CD4-positive, alpha-beta T cell treated with Interleukin-17A for 1 hour (primary cell): ENCODE measurements around the gene FNBP1L.
"Not testable (repeated sequence)": the region's sequence is repeated elsewhere in the genome, so short reads cannot be mapped to it uniquely, and the experiment has no call there.

Experiments used
- DNase-seq: peaks from one replicate; pipeline ENCODE4 v3.0.0-alpha.2; 2020

Gene FNBP1L

DNA sequence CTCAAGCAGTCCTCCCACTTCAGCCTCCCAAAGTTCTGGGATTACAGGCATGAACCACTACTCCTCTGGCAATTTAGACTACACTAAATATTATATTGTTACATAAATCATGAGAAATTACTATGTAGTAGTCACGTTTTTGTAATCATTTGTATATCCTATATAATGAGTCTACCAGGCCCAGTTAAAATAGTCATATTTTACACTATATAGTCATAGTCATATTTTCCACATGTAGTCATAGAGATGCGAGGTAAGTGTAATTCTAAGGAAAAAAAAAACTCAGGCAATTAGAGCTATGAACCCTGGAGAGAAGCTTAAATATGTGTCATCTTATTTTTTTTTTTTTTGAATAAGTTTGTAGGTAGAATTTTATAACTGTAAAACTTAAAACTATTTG is 90.0 kb downstream of the FNBP1L start:
- DNase-seq, result no peak

DNA sequence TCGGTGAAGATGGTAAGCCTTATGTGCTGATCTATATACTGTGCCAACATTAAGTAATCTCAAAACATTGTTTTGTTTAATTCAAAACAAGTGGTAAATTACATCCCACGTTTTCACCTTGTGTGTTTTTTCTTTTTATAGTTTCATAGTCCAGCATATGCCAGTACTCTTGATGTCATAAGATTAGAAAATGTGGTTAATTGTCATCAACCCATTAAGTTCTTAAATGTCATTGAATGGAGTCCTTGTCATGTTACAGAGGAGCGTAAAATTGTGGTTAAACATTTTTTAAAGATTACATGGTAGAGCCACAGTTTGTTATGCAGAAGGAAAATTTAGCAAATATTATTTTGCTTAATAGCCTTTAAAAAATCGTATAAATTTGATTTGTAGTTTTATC is 93.1 kb downstream of the FNBP1L start:
- DNase-seq, result no peak

DNA sequence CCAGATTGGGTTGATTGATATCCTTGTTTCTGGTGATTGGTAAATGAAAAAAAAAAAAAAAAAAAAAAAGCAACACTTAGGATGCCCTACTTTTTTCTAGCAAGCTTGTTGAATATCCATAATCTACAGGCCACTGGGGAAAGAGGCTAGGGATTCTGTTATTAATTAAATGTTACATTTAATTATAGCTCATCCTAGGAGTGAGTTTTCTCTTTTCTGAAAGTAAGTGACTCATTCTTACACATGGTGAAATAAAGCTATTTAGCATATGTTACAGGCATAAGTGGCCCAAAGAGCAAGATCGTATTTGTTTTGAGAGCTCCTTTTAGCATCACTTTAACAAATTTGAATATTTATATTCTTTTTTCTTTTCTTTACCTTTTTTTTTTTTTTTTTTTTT is 94.5 kb downstream of the FNBP1L start:
- no peak for DNase-seq

DNA sequence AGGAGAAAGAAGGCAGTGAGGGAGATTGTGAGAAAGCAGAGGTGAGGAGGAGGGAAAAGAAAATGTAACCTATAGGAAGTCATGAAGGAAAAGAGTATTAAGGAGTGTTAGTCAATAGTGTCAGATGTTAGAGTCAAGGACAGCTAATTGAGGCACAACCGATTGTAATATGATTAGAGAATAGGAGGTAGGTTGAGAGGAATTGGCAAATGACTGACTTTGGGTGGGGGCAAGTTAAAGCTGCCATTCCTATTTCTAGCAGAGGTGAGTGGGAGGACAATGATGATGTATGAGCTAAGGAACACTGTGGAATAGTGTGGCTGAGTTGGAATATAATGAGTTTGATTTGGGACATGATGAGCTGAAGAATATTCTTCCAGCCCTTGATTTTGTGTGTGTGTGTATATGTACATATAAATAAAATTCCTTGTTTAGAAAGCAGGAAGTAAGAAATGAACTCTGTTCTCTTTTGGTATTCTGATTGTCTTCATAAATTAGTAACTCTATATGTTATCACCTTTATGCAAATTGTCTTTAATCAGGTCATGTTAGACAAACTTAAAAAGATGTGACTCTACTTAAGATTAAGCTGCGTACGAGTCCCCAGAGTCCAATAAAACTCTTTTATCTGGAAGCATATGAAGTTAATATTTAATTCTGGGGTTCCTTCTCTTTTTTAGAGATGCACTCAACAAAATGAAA is 98.4 kb downstream of the FNBP1L start:
- no peak for DNase-seq

DNA sequence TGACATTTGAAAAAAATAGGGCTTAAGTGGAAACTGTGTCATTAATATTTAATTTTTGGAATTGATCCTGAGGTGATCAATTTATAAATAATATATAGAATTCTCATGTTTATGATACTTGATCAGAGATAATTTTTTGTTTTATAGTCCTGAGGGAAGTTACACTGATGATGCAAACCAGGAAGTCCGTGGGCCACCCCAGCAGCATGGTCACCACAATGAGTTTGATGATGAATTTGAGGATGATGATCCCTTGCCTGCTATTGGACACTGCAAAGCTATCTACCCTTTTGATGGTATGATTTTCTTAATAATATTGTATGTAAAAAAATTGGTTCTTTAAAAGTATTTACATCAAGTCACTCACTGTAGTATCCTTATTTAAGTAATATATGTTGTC is 101.2 kb downstream of the FNBP1L start:
- no peak for DNase-seq

DNA sequence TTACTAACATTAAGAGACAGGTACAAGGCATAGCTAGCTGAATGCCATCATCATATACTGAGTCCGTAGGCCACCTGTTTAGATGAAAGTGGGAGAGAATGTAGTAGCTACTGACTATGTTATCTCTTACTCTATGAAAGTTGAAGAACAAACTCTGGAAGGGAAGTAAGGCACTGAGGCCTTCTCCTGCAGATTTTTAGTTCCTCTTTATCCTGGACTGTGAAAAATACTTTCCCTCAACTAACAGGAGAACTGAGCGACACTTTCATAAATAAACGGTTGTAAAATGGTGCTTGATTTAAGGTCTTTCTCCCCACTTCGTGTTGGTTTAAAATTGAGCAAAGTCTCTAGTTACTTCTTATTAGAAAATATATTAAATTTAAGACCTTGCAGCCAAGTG is 101.9 kb downstream of the FNBP1L start:
- no peak for DNase-seq

DNA sequence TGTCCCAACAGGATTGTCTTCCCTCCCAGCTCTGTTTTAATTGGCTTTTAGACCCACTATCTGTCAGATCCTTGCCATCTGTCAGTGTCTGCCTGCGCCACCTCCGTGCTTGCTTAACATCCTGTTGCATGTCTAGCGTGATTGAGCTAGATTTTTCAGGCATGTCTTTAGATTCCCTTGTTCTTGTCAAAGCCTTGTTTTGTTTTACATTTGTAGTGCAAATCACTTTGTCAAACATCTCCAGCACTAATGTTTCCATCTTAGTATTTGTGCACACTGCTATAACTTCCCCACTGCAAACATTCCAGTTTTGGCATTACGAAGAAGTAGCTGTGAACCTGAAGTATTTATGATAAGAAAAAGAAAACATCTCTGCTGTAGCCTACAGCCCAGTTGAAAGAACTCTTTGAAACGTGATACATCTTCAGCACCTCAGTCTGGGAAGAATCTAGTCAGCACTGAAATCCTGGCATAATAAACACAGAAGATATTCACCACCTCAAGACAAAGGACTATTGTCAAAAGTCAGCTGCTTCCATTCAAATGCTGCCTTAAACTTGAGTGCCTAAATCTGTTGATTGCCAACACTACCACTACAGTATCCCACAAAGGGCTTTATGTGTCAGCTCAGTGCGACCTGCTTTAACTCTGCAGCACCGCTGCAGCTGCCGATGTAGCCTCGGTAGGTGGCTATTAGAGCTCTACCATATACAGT is 105.0 kb downstream of the FNBP1L start:
- no peak for DNase-seq

DNA sequence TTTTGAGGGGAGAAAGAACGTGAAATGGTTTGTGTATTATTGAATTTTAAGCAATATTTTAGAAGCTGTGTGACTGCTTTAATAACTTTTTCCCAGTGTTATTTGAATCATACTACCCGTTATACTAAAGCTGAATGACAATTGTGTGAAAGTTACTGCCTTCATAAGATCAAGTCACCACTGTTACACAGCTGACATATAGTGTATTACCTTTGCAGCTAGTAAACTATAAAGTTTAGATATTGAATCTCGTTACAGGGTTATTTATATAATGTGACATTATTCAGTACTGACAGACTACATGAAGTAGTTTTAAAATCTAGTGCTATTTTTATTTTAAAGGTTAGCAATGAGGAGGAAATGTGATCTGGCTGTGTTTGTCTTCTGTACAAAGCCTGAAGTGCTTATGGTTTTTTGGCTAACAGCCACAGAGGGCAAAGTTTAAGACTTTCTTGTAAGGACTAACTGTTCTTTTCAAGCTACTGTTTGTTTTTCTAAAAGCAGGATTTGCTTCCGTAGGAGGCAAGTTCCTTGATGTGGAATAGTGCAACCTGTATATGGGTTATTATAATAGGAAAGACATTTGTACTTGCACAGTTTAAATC is 106.1 kb downstream of the FNBP1L start:
- DNase-seq, result not testable (repeated sequence)

DNA sequence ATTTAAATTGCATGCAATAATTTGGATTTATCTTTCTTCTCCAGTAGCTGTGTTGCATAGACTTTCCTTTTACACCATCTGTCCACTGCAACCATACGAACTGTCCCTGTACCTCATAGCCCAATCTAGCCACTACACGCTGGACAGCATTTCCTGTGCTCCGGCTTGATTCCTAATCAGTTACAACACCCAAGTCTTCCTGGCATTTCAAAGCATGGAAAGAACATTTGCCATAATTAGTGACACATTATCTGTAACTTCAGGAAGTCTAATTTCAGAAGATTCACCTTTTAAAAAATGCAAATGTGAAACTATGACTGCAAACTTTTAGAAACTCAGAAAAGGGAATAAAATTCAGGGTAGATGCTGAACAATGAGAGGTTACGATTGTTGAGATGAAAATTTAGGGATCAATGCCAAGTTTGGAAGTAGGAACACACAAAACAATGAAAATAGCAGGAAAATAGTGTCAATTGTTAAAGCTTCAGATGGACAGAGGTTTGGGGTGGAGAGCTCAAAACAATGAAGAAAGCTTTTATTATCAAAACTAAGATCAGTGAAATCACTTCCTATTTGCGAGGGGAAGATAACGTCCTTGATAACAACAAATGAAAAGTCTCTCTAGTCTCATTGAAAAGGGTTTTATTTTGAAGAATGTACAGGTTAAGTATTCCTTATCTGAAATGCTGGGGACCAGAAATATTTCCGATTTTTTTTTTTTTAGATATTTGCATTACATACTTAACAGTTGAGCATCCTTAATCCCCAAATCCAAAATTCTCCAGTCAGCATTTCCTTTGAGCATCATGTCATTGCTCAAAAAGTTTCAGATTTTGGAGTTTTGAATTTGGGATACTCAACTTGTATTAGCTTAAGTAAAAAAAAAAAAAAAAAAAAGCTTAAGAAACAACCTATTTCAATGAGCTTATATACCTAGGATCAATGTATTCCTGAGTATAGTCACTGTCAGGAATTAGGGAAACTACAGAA is 107.3 kb downstream of the FNBP1L start:
- DNase-seq, result no peak

DNA sequence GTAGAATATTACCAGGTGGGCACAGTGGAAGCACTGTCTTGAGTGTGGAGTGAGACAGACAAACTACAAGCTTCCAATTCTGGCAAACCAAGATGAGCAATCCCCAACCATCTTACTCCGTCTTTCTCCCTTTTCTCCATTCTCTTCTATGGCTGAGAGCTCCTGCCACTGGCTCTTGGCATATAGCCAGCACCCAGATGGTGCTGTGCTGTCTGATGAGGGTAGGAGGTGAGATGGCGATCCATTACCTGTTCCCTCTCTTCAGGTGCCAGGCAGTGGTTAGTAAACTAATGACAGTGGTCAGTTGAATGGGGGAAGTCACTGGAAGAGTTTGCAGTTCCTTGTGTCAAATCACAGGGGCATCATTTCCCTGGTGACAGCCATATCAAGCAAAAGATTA is 108.4 kb downstream of the FNBP1L start:
- DNase-seq, result no peak

DNA sequence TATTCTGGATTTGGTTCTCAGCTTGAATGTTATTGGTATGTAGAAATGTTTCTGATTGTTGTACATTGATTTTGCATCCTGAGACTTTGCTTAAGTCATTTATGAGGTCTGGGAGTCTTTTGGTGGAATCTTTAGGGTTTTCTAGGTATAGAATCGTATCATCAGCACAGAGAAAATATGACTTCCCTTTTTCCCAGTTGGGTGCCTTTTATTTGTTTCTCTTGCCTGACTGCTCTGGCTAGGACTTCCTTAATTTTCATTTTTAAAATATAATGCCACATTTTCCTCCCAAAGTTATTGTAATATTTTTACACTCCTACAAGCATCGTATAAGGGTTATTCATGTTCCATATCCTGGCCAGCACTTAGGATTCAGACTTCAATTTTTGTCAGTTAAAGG is 111.1 kb downstream of the FNBP1L start:
- no peak for DNase-seq

DNA sequence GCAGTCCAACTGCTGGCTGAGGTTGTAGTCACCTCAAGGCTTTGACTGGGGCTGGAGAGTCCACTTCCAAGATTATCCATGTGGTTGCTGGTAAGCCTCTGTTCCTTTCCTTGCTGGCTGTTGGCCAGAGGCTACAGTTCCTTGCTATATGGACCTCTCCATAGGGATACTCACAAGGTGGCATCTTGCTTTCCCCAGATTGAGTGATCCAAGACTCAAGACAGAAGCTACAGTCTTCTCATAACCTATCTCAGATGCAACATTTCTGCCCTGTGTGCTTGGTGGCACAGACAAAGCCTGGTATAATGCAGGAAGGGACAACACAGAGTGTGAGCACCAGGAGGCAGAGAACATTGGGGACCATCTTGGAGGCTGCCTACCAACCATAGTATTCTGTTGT is 111.8 kb downstream of the FNBP1L start:
- no peak for DNase-seq

DNA sequence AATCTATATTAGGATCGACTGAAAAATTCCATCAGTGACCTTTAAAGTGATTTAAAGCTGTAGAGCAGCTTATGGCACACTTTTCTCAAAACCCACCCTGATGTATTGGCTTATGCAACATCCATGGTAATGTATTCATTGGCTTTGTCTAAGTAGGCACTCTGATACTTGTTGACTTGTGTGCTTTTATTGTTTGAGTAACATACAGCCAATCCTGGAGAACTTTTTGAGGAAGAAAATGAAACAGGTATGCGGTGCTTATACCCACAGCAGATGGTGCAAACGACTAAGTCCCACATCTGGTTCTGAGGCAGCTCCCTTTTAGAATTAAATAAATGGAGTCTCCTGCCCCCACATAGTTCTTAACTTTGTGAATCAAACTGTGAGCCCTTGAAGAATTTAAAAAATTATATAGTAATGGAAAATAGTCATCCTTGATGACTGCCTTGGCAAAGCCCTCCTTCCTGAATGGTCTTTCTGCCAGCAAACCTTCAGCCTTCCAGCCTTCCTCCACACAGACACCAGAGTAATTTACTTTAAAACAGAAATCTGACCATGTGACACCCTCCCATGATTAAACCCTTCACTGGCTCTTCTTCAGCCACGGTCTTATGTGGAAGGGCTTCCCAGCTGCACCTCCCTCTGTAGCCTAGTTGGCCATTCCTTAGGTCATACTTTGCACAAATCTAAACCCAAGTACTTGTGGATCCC is 117.7 kb downstream of the FNBP1L start:
- DNase-seq, result no peak

DNA sequence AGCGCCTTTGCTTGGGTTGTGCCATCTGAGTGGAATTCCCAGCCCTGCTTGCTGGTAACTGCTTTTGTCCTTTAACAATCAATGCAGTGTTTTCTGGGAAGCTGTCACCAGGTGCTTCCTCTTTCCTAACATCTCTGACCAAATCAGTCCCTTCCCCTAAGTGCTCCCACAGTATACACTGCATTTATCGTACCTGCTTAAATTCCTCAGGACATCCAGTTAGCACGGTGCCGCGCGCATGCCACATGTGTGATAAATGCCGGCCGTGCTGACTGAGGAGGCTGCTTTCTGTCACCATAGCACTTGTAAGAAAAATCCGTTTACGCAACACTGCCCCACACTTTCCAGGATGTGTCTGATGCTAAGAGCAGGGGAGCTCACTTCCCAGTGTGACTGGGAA is 118.3 kb downstream of the FNBP1L start:
- DNase-seq, result no peak

DNA sequence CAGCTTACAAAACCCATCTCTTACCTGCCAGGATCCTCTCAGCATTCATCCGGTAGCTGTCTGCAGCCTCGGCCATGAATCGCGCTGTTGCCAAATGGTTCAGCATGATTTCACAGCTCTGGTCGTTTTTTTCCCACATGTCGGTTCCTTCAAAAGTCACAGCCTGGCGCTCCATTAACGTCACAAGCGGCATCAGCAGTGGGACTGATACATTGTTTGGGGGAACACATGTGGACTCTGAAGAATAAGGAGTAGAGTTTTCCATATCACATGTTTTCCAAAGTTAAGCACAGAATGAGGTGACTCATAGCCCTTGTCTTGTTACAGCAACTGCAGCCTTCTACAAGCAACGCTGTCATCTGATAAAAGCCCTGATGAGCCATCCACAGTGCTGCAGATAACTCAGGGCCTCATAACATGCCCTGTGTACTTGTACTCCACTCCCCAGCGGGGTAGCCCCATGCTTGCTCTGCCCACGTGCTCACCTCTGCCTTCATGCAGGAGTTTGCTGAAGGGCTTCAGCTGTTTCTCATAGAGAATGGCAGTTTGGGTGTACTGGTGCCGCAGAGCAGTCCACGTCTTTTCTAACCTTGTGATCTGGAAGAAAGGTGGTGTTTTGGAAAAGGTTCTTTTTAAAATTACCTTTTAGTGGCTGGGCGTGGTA is 119.5 kb downstream of the FNBP1L start:
- no peak for DNase-seq

DNA sequence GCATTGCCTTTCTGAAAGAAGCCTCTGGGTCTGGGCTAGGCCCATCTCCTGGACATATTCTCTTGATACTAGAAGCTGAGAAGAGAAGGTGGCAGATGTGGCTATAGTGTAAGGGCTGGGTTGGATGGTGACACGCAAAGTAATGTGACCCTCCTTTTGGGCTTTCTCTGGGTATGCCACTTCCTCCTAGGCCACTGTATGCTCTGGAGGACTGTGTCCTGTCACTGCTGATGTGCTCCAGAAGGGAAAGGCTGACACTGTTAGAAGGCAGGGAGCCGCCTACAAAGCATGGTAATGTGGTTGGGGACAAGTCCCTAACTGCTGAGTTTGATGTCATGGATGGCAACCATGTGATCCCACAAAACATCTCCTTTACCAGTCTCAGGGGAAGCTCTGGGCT is 121.6 kb downstream of the FNBP1L start:
- DNase-seq, result no peak

DNA sequence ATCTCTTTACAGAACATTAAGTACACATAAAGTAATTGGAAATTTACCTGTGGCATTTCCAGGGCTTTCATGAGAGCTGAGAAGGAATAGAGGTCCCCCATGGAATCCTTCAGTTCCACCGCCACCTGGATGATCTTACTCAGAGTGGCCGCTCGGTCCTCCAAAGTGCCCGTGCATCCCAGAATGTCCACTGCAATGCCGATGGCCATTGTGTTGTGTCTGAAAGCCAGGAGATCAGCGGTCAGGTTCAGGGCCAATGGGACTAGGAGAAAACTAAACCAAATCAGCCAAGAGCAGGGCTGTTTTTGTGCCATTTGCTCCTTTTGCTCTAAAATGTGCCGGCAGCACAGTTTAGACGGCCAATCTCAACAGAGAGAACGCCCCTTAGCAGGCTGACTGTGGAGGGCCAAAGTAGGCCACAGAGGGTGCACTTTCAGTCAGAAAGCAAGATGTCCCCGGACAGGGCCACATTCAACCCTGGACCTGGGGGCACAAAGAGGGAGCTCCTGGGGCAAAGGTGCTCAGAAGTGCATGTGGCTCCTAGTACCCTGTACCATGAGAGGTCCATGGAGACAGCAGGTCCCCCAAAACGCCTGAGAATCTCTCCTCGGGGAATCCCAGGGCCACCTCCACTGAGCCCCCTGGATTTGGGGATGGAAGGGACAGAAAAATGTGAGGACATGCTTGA is 123.8 kb downstream of the FNBP1L start:
- DNase-seq, result no peak

DNA sequence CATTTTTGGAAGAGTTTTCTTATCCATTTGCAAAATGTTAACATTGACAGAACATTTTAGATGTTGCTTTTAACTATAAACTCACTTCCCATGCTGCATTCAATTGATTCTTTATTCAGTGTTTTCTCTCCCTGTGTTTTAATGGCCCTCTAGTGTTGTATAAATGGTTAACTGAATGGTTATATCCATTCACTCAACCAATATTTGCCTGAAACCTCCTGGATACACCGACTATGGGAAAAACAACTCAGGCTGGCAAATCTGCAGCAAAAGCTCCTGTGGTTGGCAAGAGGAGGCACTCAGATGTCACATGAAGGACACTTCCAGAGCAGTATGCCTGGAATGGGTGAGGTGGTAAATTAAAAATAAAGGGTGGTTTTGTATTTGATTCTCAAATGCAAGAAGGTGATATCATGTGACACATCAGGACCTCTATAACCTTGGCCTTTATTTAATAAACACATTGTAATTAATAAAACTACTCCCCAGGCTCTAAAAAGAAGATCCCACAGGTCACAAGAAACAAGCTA is 126.1 kb downstream of the FNBP1L start:
- DNase-seq, result no peak

DNA sequence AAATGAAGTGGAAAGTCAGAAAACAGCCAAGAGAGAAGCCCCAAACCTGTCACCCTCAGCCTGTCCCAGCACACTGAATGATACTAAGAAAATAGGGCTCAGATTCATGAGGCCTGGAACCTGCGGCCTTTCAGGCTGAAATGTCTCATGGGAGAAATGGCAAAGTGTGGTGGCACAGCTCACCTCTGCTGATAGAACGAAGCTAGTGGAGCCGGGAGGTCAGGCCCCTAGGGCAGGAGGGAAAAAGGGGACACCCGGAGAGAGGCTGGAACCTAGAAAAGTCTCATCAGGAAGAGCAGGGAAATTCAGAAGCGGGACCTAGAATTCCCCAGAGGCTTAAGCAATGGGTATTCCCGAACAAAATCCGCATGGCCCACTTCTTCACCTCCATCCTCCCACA is 126.6 kb downstream of the FNBP1L start:
- DNase-seq, result no peak

DNA sequence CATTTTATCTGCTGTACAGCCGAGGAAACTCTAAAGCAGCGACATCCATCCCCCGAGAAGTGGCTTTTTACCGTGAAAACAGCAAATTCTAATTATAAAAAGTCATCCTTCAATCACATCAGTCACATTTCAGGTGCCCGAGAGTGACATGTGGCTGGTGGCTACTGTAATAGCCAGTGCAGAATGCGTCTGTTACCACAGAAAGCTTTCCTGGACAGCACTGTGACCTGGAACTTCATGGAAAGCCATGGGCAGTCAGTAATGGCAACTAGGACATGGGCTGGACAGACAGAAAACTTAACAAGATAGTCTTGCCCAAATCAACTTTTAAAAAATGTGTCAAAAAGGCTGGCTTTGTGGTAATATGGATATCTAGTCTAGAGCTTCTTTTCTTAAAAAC is 127.1 kb downstream of the FNBP1L start:
- no peak for DNase-seq
